Lower leg skin (tissue), 4 donors: Measurements from ENCODE around the gene ITGB3. TPM values are rescaled to one million over a fixed set of nuclear protein-coding genes. Genes with fewer than 3 reads are reported as not detected.

Source experiments
- DNase-seq, 2 donors: peaks; one replicate each; pipeline ENCODE4 v3.0.0-alpha.2; 2019; ENCODE audit warnings: low spot score in 2 of 2
- H3K4me3 ChIP-seq: fragments of 200-600 bp; sonication (generic); 2 replicates; pipeline ENCODE4 v1.5.1; 2017; ENCODE audit warnings: mild to moderate bottlenecking, low read depth; ENCODE audit not compliant: poor library complexity, severe bottlenecking
- CTCF ChIP-seq, 3 donors: fragments of 450-650 bp; IDR thresholded peaks; one replicate each; pipeline ENCODE4 v1.5.1; 2016; ENCODE audit warnings: antibody characterized with exemption in 3 of 3, mild to moderate bottlenecking in 3 of 3, moderate library complexity in 2 of 3
- POLR2A ChIP-seq, 2 donors: fragments of 450-650 bp; IDR thresholded peaks; one replicate each; pipeline ENCODE4 v1.6.1; 2016 to 2017; ENCODE audit warnings: antibody characterized with exemption in 2 of 2, mild to moderate bottlenecking in 1 of 2, moderate library complexity in 1 of 2
- WGBS, 2 donors: methylation state at CpG; one replicate each; pipeline ENCODE4 v1.1.5; 2018; 5-methylcytosine and 5-hydroxymethylcytosine counted together
- intact Hi-C: fragments of 100-400 bp; cut with DNase I; formaldehyde crosslinking; loops from one replicate; pipeline ENCODE4 v1.15.0; 2023; ENCODE audit warnings: low total_unique reads
- total RNA-seq, 4 donors: library from RNA; depleted of rRNA; stranded (reverse); fragments of >200 nt; gene quantifications; one replicate each; pipeline ENCODE4 v1.1.0, GENCODE V29; 2016

The ITGB3 gene
- total RNA-seq, 4 donors from 2014 or later, result 2.2 to 3.7 (median 3.1) TPM

GRCh38 chr17:47246120-47246519 is 7.5 kb upstream of the ITGB3 start:
- intact Hi-C loops, result no loop called here
- DNase-seq, result no peak
- TF ChIP-seq POLR2A (IDR thresholded peaks at IDR 0.05) (no peak), CTCF (IDR thresholded peaks at IDR 0.05) (no peak)
- WGBS, 2 donors, result 59 to 72% methylated on average over 2 of the region's 2 CpGs
- H3K4me3 ChIP-seq, result no peak overlapping the region

GRCh38 chr17:47250855-47251254 is 2.8 kb upstream of the ITGB3 start:
- intact Hi-C loops, result no loop called here
- 86 to 88% methylated on average over 2 of the region's 2 CpGs for whole genome bisulfite sequencing, 2 donors

GRCh38 chr17:47251421-47251940 is 2.1 kb upstream of the ITGB3 start:
- DNase-seq, result no peak
- intact Hi-C loops, result no loop called here
- TF ChIP-seq CTCF (IDR thresholded peaks at IDR 0.05), result no peak
- WGBS, 2 donors, result 94 to 100% methylated on average over 1 of the region's 1 CpG
- H3K4me3 ChIP-seq, result no peak overlapping the region

More at GRCh38 chr17:47250855-47251254, 2.8 kb upstream of the ITGB3 start:
- no peak overlapping the region for H3K4me3 ChIP-seq
- TF ChIP-seq CTCF (IDR thresholded peaks at IDR 0.05) (no peak), POLR2A (IDR thresholded peaks at IDR 0.05) (no peak)
- no peak for DNase-seq

- TF ChIP-seq CTCF (IDR thresholded peaks at IDR 0.05) (no peak), POLR2A (IDR thresholded peaks at IDR 0.05) (no peak)
- intact Hi-C loops, result no loop called here
- DNase-seq, result no peak
- 100% methylated on average over 1 of the region's 1 CpG for WGBS, 2 donors
- H3K4me3 ChIP-seq, result no peak overlapping the region
Measured at GRCh38 chr17:47252209-47252608, 1.4 kb upstream of the ITGB3 start.

GRCh38 chr17:47252766-47253512 is 688 bp upstream of the ITGB3 start:
- intact Hi-C loops, result no loop called here
- DNase-seq, result no peak
- no peak overlapping the region for H3K4me3 ChIP-seq
- TF ChIP-seq CTCF (IDR thresholded peaks at IDR 0.05) (no peak), POLR2A (IDR thresholded peaks at IDR 0.05) (no peak)
- 64 to 71% methylated on average over 10 of the region's 10 CpGs for WGBS, 2 donors
